ENCODE data around the gene RNF213. TPM values are rescaled to one million over a fixed set of nuclear protein-coding genes. Genes with fewer than 3 reads are reported as not detected.

The RNF213 gene
- total and polyA plus RNA-seq, 2 of the 8 experiments (the other 6 are each of a cell fraction or from before 2014, with no cell fraction given) = 33.8 to 62.8 TPM

- WGBS, 2 experiments (ENCODE audit: extremely low coverage in 1 of 2, insufficient coverage in 1 of 2, insufficient read length in 1 of 2, insufficient replicate concordance in 2 of 2, low coverage in 1 of 2, low lambda C conversion rate in 2 of 2, missing lambda C conversion rate in 1 of 2) = 16% methylated on average over 38 of the region's 39 CpGs; no CpG with 5 or more reads in 1 of the 2 experiments
These were observed 155.0 kb downstream of the RNF213 start for GRCh38 chr17:80415626-80416137.

More at GRCh38 chr17:80415626-80416137, 155.0 kb downstream of the RNF213 start:
- Histone ChIP-seq H4K5ac (ENCODE audit: insufficient read length, low read depth, low read length) (peak overlapping the region; percentile 58), H3K27me3 (replicated peaks in 1 of 4; ENCODE audit: control insufficient read depth in 3 of 4, extremely low read depth in 1 of 4, insufficient read depth in 3 of 4, low read length in 3 of 4) (peaks cover 1 to 13% (median 9%) of the 10 kb centered on the region in 4 experiments), H2AK5ac (ENCODE audit: low read depth, low read length) (no peak overlapping the region), H2BK120ac (replicated peaks; ENCODE audit: low read depth, low read length) (no peak overlapping the region), H3K23me2 (ENCODE audit: low read depth, low read length) (peaks cover 11% of the 10 kb centered on the region; the same call in 1 of the 2 replicates), H3K4me2 (ENCODE audit: insufficient read depth in 1 of 2, low read depth in 2 of 2, low read length in 2 of 2) (peak overlapping the region; percentile 72 to 97), H3K56ac (replicated peaks; ENCODE audit: insufficient read length, low read depth, low read length) (no peak overlapping the region), H2BK5ac (ENCODE audit: low read depth, low read length) (peak overlapping the region; percentile 90; the same call in 1 of the 2 replicates), H3K14ac (ENCODE audit: insufficient read length) (no peak overlapping the region), H3K9me3 (ENCODE audit: insufficient read depth in 2 of 2, low read depth in 1 of 2, low read length in 1 of 2) (no peaks in the 10 kb centered on the region), H3K4me1 (replicated peaks in 1 of 4; ENCODE audit: control insufficient read depth in 3 of 4, insufficient read depth in 4 of 4, low read length in 3 of 4) (peaks cover 0 to 3% (median under 1%) of the 10 kb centered on the region in 4 experiments; a peak in 4 of 7 replicates), H3K23ac (ENCODE audit: insufficient read length) (no peak overlapping the region), H3K9ac (replicated peaks in 1 of 4; ENCODE audit: extremely low read depth in 1 of 4, low read depth in 3 of 4, low read length in 3 of 4) (peak overlapping the region in 3 of 4 experiments; percentile 3 to 83 (median 39); a peak in 5 of 7 replicates), H3K4me3 (ENCODE audit: extremely low read depth in 1 of 4, insufficient read depth in 2 of 4, low read depth in 3 of 4, low read length in 4 of 4) (peak overlapping the region; percentile 69 to 95 (median 84)), H2BK20ac (ENCODE audit: low read length) (no peak overlapping the region), H3K36me3 (ENCODE audit: control insufficient read depth in 2 of 4, insufficient read depth in 4 of 4, low read length in 3 of 4) (peaks cover 0 to 3% (median 0%) of the 10 kb centered on the region in 4 experiments; a peak in 1 of 8 replicates), H4K91ac (replicated peaks; ENCODE audit: insufficient read length, low read length) (no peak overlapping the region), H2BK12ac (ENCODE audit: low read depth, low read length) (no peak overlapping the region), H4K8ac (ENCODE audit: extremely low read depth, insufficient read depth, low read length) (no peak overlapping the region), H3K79me1 (ENCODE audit: low read depth, low read length) (no peaks in the 10 kb centered on the region; the same call in 1 of the 2 replicates), H3K27ac (ENCODE audit: low read depth, low read length) (no peak overlapping the region), H3K79me2 (ENCODE audit: control insufficient read depth in 1 of 2, insufficient read depth in 2 of 2, low read length in 2 of 2) (no peaks in the 10 kb centered on the region), H3K4ac (replicated peaks; ENCODE audit: insufficient read length, low read depth, low read length) (no peak overlapping the region), H3K18ac (ENCODE audit: extremely low read depth, low read length) (no peak overlapping the region; the same call in 1 of the 2 replicates), H2AFZ (ENCODE audit: low read length) (peak overlapping the region; percentile 82; the same call in 1 of the 2 replicates), H4K20me1 (replicated peaks in 1 of 2; ENCODE audit: control insufficient read depth in 1 of 2, insufficient read depth in 2 of 2, low read length in 2 of 2) (peaks cover 4 to 11% of the 10 kb centered on the region in 2 experiments), H2BK15ac (ENCODE audit: low read length) (no peak overlapping the region)
- TF ChIP-seq KDM4A (IDR thresholded peaks at IDR 0.05; ENCODE audit: low read depth, low read length, severe bottlenecking) = no peak
- no peak for TF ChIP-seq TEAD4 (IDR thresholded peaks at IDR 0.05; ENCODE audit: low read depth, low read length)
- TF ChIP-seq BCL11A (IDR thresholded peaks at IDR 0.05; ENCODE audit: low read depth in 2 of 2, low read length in 2 of 2) = no peak
- no peak for TF ChIP-seq CBX8 (IDR thresholded peaks at IDR 0.05; ENCODE audit: borderline replicate concordance, low read depth, low read length)
- TF ChIP-seq GABPA (IDR thresholded peaks at IDR 0.05; ENCODE audit: borderline replicate concordance, insufficient read depth, low read length) = no peak
- no peak for TF ChIP-seq EP300 (IDR thresholded peaks at IDR 0.05; ENCODE audit: borderline replicate concordance in 1 of 2, low read depth in 2 of 2, low read length in 2 of 2)
- ChIA-PET POLR2A (ENCODE audit: partially characterized antibody) (interaction anchor here (1.2 to 1.6 kb wide), 3 partner anchors 20 to 270 kb away, joined by 3 to 4 read pairs (median 3); no protein-coding TSS in a partner anchor), CTCF (ENCODE audit: partially characterized antibody) (interaction anchor here (1.0 to 2.2 kb wide), 3 partner anchors 12 to 219 kb away, joined by 3 to 7 read pairs (median 4); no protein-coding TSS in a partner anchor)
- FAIRE-seq = no peak
- no peak for DNase-seq (ENCODE audit: low read depth in 1 of 2, low spot score in 2 of 2)

Data from H1 (cell line).